ENCODE measurements around the gene KLF11.

The KLF11 gene

GRCh38 chr2:10035053-10035422, 8.3 kb upstream of the KLF11 start:
- TF ChIP-seq, protein P1, sequence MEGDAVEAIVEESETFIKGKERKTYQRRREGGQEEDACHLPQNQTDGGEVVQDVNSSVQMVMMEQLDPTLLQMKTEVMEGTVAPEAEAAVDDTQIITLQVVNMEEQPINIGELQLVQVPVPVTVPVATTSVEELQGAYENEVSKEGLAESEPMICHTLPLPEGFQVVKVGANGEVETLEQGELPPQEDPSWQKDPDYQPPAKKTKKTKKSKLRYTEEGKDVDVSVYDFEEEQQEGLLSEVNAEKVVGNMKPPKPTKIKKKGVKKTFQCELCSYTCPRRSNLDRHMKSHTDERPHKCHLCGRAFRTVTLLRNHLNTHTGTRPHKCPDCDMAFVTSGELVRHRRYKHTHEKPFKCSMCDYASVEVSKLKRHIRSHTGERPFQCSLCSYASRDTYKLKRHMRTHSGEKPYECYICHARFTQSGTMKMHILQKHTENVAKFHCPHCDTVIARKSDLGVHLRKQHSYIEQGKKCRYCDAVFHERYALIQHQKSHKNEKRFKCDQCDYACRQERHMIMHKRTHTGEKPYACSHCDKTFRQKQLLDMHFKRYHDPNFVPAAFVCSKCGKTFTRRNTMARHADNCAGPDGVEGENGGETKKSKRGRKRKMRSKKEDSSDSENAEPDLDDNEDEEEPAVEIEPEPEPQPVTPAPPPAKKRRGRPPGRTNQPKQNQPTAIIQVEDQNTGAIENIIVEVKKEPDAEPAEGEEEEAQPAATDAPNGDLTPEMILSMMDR (IDR thresholded peaks at IDR 0.05; ENCODE audit: insufficient read depth, low read depth, low read length, missing control alignments) = no peak
- DNase-seq (ENCODE audit: low read depth) = no peak
- no peak overlapping the region for H3K4me3 ChIP-seq (ENCODE audit: low read length)

- H3K4me3 ChIP-seq (ENCODE audit: low read length) = no peak overlapping the region
- TF ChIP-seq, protein P1 (IDR thresholded peaks at IDR 0.05; ENCODE audit: insufficient read depth, low read depth, low read length, missing control alignments) = no peak
- DNase-seq (ENCODE audit: low read depth) = no peak
These were observed 7.7 kb upstream of the KLF11 start for GRCh38 chr2:10035633-10036032.

- no peak overlapping the region for H3K4me3 ChIP-seq (ENCODE audit: low read length)
- TF ChIP-seq, protein P1 (IDR thresholded peaks at IDR 0.05; ENCODE audit: insufficient read depth, low read depth, low read length, missing control alignments) = peak; percentile 47
- peak; percentile 73 for DNase-seq (ENCODE audit: low read depth)
These were observed 7.1 kb upstream of the KLF11 start for GRCh38 chr2:10036095-10036884.

- TF ChIP-seq, protein P1 (IDR thresholded peaks at IDR 0.05; ENCODE audit: insufficient read depth, low read depth, low read length, missing control alignments) = no peak
- H3K4me3 ChIP-seq (ENCODE audit: low read length) = no peak overlapping the region
- no peak for DNase-seq (ENCODE audit: low read depth)
These were observed 5.2 kb upstream of the KLF11 start for GRCh38 chr2:10038123-10038522.

GRCh38 chr2:10038716-10039115, 4.6 kb upstream of the KLF11 start:
- no peak for DNase-seq (ENCODE audit: low read depth)
- H3K4me3 ChIP-seq (ENCODE audit: low read length) = no peak overlapping the region
- TF ChIP-seq, protein P1 (IDR thresholded peaks at IDR 0.05; ENCODE audit: insufficient read depth, low read depth, low read length, missing control alignments) = no peak

GRCh38 chr2:10039658-10040410, 3.5 kb upstream of the KLF11 start:
- TF ChIP-seq, protein P1 (IDR thresholded peaks at IDR 0.05; ENCODE audit: insufficient read depth, low read depth, low read length, missing control alignments) = no peak
- H3K4me3 ChIP-seq (ENCODE audit: low read length) = no peak overlapping the region
- peak; percentile 31 for DNase-seq (ENCODE audit: low read depth)

Measured in epithelial cell of esophagus (primary cell).